ENCODE data around the gene LCN1.

LCN1 gene

GRCh38 chr9:135492886-135493669, 28.2 kb upstream of the LCN1 start:
- no peaks in the 10 kb centered on the region for H3K9me3 ChIP-seq (replicated peaks; ENCODE audit: insufficient read depth, low read length)
- H3K27ac ChIP-seq (ENCODE audit: low read length) = no peak overlapping the region
- no peak overlapping the region for H2AFZ ChIP-seq (ENCODE audit: low read length)
- no peaks in the 10 kb centered on the region for H4K20me1 ChIP-seq (ENCODE audit: insufficient read depth, low read length)
- H3K4me3 ChIP-seq (ENCODE audit: low read length) = no peak overlapping the region
- TF ChIP-seq CTCF (IDR thresholded peaks at IDR 0.05; ENCODE audit: low read length) (no peak), EZH2phosphoT487 (IDR thresholded peaks at IDR 0.05; ENCODE audit: low read length) (no peak), EZH2 (optimal IDR thresholded peaks at IDR 0.05; ENCODE audit: low read depth, low read length) (no peak)
- no peaks in the 10 kb centered on the region for H3K9me2 ChIP-seq (replicated peaks; ENCODE audit: insufficient read depth, low read length)
- H3K9ac ChIP-seq (ENCODE audit: low read length) = no peak overlapping the region
- H3F3A ChIP-seq (ENCODE audit: insufficient read depth, low read length) = no peaks in the 10 kb centered on the region
- H3K36me3 ChIP-seq (replicated peaks; ENCODE audit: insufficient read depth, low read length) = no peaks in the 10 kb centered on the region
- no peak overlapping the region for H3K4me2 ChIP-seq (ENCODE audit: low read depth, low read length)
- no peaks in the 10 kb centered on the region for H3K79me2 ChIP-seq (ENCODE audit: low read length)
- peaks cover 42% of the 10 kb centered on the region for H3K27me3 ChIP-seq (replicated peaks; ENCODE audit: insufficient read depth, low read length)
- no peaks in the 10 kb centered on the region for H3K4me1 ChIP-seq (ENCODE audit: low read length)
- no peak for DNase-seq

- no peak overlapping the region for H3K9ac ChIP-seq (ENCODE audit: low read length)
Observed at GRCh38 chr9:135494791-135495559, 26.3 kb upstream of the LCN1 start.

More at GRCh38 chr9:135494791-135495559, 26.3 kb upstream of the LCN1 start:
- Histone ChIP-seq H3K4me1 (ENCODE audit: low read length) (0 out of 2 replicates have a peak, but pooled peaks cover 3% of the 10 kb centered on the region), H3K9me2 (replicated peaks; ENCODE audit: insufficient read depth, low read length) (no peaks in the 10 kb centered on the region), H4K20me1 (ENCODE audit: insufficient read depth, low read length) (no peaks in the 10 kb centered on the region), H3F3A (ENCODE audit: insufficient read depth, low read length) (no peaks in the 10 kb centered on the region), H3K4me3 (ENCODE audit: low read length) (no peak overlapping the region), H3K79me2 (ENCODE audit: low read length) (no peaks in the 10 kb centered on the region), H2AFZ (ENCODE audit: low read length) (no peak overlapping the region), H3K36me3 (replicated peaks; ENCODE audit: insufficient read depth, low read length) (no peaks in the 10 kb centered on the region), H3K9me3 (replicated peaks; ENCODE audit: insufficient read depth, low read length) (no peaks in the 10 kb centered on the region), H3K4me2 (ENCODE audit: low read depth, low read length) (no peak overlapping the region), H3K27ac (ENCODE audit: low read length) (no peak overlapping the region), H3K27me3 (replicated peaks; ENCODE audit: insufficient read depth, low read length) (peaks cover 57% of the 10 kb centered on the region)
- TF ChIP-seq EZH2phosphoT487 (IDR thresholded peaks at IDR 0.05; ENCODE audit: low read length) (no peak), CTCF (IDR thresholded peaks at IDR 0.05; ENCODE audit: low read length) (no peak), EZH2 (optimal IDR thresholded peaks at IDR 0.05; ENCODE audit: low read depth, low read length) (no peak)
- no peak for DNase-seq

Data from MM.1S (cell line).